Muscle layer of duodenum (tissue), 2 donors: Measurements from ENCODE around the gene CREB5.

Experiments
- H3K27ac ChIP-seq: one replicate; pipeline ENCODE4 v1.7.0; 2013; ENCODE audit warnings: mild to moderate bottlenecking, low read length
- H3K27me3 ChIP-seq: one replicate; pipeline ENCODE4 v1.7.0; 2013; ENCODE audit warnings: low read depth, mild to moderate bottlenecking, control low read depth, low read length
- H3K36me3 ChIP-seq, 2 donors: one replicate each; pipeline ENCODE4 v1.7.0; 2013; ENCODE audit warnings: low read length in 2 of 2, control low read depth in 1 of 2, mild to moderate bottlenecking in 1 of 2; ENCODE audit not compliant: insufficient read depth in 2 of 2, control insufficient read depth in 1 of 2
- H3K4me1 ChIP-seq, 2 donors: one replicate each; pipeline ENCODE4 v1.7.0; 2013; ENCODE audit warnings: low read length in 2 of 2, mild to moderate bottlenecking in 2 of 2, control low read depth in 1 of 2, moderate library complexity in 1 of 2; ENCODE audit not compliant: insufficient read depth in 2 of 2, control insufficient read depth in 1 of 2
- H3K4me3 ChIP-seq, 2 donors: one replicate each; pipeline ENCODE4 v1.7.0; 2013; ENCODE audit warnings: low read length in 2 of 2, low read depth in 1 of 2, mild to moderate bottlenecking in 1 of 2
- H3K9me3 ChIP-seq, 2 donors: one replicate each; pipeline ENCODE4 v1.7.0; 2013; ENCODE audit warnings: low read length in 2 of 2, control low read depth in 1 of 2, mild to moderate bottlenecking in 1 of 2; ENCODE audit not compliant: control insufficient read depth in 1 of 2
- donor health status: healthy.

Gene CREB5

GRCh38 chr7:28656529-28656928 lies 244.2 kb downstream of the CREB5 start:
- no peak overlapping the region for H3K27ac ChIP-seq
- no peaks in the 10 kb centered on the region for H3K27me3 ChIP-seq
- H3K4me1 ChIP-seq = no peaks in the 10 kb centered on the region
- H3K9me3 ChIP-seq = peaks cover 0 to 3% of the 10 kb centered on the region in 2 donors
- H3K4me3 ChIP-seq = no peak overlapping the region
- H3K36me3 ChIP-seq = no peaks in the 10 kb centered on the region

- H3K27me3 ChIP-seq = no peaks in the 10 kb centered on the region
- no peak overlapping the region for H3K27ac ChIP-seq
- H3K4me1 ChIP-seq = no peaks in the 10 kb centered on the region
- peaks cover 0 to 3% of the 10 kb centered on the region in 2 donors for H3K9me3 ChIP-seq
- no peaks in the 10 kb centered on the region for H3K36me3 ChIP-seq
- no peak overlapping the region for H3K4me3 ChIP-seq
Observed at GRCh38 chr7:28658381-28658780, 246.1 kb downstream of the CREB5 start.

GRCh38 chr7:28660132-28660531 lies 247.8 kb downstream of the CREB5 start:
- Histone ChIP-seq H3K4me1 (no peaks in the 10 kb centered on the region), H3K36me3 (no peaks in the 10 kb centered on the region), H3K27me3 (no peaks in the 10 kb centered on the region), H3K4me3 (no peak overlapping the region), H3K27ac (no peak overlapping the region), H3K9me3 (peaks cover 0 to 3% of the 10 kb centered on the region in 2 donors)

GRCh38 chr7:28661826-28662595 lies 249.7 kb downstream of the CREB5 start:
- H3K27ac ChIP-seq = no peak overlapping the region
- no peaks in the 10 kb centered on the region for H3K4me1 ChIP-seq

DNA sequence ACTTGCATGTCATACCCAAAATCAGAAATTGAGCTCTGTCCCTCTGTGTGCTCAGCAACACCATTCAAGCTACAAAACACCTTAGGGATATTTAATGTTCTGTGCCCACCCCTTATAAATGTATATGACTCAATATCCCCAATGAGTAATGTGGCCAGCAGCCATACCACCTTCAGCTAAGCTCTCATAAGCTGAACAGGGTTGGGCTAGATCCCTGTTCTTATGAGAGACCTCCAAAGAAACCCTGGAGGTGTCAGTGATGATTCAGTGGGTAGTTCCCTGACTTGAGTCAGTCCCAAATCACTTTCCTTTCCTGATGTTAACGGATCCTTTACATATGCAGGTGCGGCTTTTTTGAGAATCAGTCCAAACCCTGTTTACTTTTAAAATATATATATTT lies 253.8 kb downstream of the CREB5 start:
- Histone ChIP-seq H3K36me3 (no peaks in the 10 kb centered on the region), H3K27me3 (no peaks in the 10 kb centered on the region), H3K9me3 (no peaks in the 10 kb centered on the region), H3K4me3 (no peak overlapping the region), H3K27ac (no peak overlapping the region), H3K4me1 (no peaks in the 10 kb centered on the region)

More at GRCh38 chr7:28661826-28662595, 249.7 kb downstream of the CREB5 start:
- H3K36me3 ChIP-seq = no peaks in the 10 kb centered on the region
- H3K4me3 ChIP-seq = no peak overlapping the region
- H3K27me3 ChIP-seq = no peaks in the 10 kb centered on the region
- peaks cover 0 to 3% of the 10 kb centered on the region in 2 donors for H3K9me3 ChIP-seq

- H3K4me3 ChIP-seq = no peak overlapping the region
- no peaks in the 10 kb centered on the region for H3K36me3 ChIP-seq
- no peaks in the 10 kb centered on the region for H3K27me3 ChIP-seq
- no peaks in the 10 kb centered on the region for H3K4me1 ChIP-seq
- no peaks in the 10 kb centered on the region for H3K9me3 ChIP-seq
- no peak overlapping the region for H3K27ac ChIP-seq
Observed at GRCh38 chr7:28668085-28668484, 255.8 kb downstream of the CREB5 start.

DNA sequence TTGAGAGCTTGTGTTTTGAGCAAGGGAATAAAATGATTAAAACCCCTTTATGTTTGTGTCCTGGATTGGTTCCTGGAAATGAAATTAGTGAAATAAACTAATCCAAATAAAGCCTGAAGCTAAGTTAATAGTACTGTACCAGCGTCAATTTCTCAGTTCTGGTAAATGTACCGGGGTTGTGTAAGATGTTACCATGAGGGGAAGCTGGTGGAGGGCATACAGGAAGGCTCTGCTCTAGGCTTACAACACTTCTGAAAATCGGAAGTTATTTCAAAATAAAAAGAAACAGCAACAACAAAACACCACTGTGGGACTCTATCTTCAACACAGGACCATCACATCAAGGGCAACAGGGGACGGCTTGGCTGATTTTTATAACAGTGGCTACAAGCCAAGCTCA lies 257.0 kb downstream of the CREB5 start:
- H3K27me3 ChIP-seq = no peaks in the 10 kb centered on the region
- H3K36me3 ChIP-seq = no peaks in the 10 kb centered on the region
- H3K27ac ChIP-seq = no peak overlapping the region
- no peaks in the 10 kb centered on the region for H3K9me3 ChIP-seq
- H3K4me3 ChIP-seq = peak overlapping the region in 1 of 2 donors; percentile 19
- H3K4me1 ChIP-seq = no peaks in the 10 kb centered on the region

GRCh38 chr7:28671526-28671925 lies 259.2 kb downstream of the CREB5 start:
- Histone ChIP-seq H3K9me3 (no peaks in the 10 kb centered on the region), H3K36me3 (no peaks in the 10 kb centered on the region), H3K27ac (no peak overlapping the region), H3K4me1 (no peaks in the 10 kb centered on the region), H3K4me3 (no peak overlapping the region), H3K27me3 (no peaks in the 10 kb centered on the region)

DNA sequence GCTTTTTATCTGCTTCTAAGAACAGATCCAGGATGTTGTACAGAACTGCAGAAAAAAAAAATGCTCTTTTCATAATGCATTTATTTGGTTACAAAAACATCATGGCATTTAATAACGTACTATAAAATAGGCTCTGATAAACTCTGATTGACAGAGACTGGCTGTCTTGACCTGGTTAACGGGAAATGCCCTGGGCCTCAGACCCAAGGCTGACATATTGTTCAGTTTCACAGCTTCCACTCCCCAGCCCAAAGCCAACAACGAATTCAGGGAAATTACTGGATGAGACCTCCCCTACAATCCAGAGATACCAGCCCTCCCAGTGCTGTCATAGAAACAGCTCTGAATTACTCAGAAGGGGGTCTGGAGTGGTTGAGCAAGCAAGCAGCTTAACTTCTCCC lies 260.1 kb downstream of the CREB5 start:
- Histone ChIP-seq H3K36me3 (no peaks in the 10 kb centered on the region), H3K27ac (no peak overlapping the region), H3K4me1 (no peaks in the 10 kb centered on the region), H3K9me3 (no peaks in the 10 kb centered on the region), H3K4me3 (no peak overlapping the region), H3K27me3 (no peaks in the 10 kb centered on the region)

DNA sequence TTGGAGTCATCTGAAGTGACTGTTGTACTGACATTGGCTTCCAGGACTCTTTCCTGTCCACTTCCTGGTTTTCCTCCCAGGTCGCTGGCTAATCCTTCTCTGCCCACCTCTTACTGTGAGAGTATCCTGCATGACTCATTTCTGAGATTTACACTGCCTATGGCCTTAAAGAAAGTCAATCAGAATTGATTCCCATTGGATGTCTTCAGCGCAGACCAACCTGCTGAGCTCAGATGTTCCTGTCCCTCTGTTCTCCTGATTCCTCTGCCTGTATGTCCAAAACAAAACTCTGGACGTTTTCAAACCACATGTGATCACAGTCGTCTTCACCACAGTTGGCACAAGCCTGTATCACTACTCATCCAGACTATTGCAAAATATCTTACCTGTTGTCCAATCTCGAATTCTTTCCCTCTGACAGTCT lies 262.1 kb downstream of the CREB5 start:
- H3K4me3 ChIP-seq = no peak overlapping the region
- no peaks in the 10 kb centered on the region for H3K36me3 ChIP-seq
- H3K27me3 ChIP-seq = no peaks in the 10 kb centered on the region
- H3K9me3 ChIP-seq = no peaks in the 10 kb centered on the region
- H3K4me1 ChIP-seq = no peaks in the 10 kb centered on the region
- no peak overlapping the region for H3K27ac ChIP-seq

- Histone ChIP-seq H3K27ac (no peak overlapping the region), H3K36me3 (no peaks in the 10 kb centered on the region), H3K4me3 (no peak overlapping the region), H3K27me3 (no peaks in the 10 kb centered on the region), H3K4me1 (no peaks in the 10 kb centered on the region), H3K9me3 (no peaks in the 10 kb centered on the region)
Observed at GRCh38 chr7:28675429-28675828, 263.1 kb downstream of the CREB5 start.

DNA sequence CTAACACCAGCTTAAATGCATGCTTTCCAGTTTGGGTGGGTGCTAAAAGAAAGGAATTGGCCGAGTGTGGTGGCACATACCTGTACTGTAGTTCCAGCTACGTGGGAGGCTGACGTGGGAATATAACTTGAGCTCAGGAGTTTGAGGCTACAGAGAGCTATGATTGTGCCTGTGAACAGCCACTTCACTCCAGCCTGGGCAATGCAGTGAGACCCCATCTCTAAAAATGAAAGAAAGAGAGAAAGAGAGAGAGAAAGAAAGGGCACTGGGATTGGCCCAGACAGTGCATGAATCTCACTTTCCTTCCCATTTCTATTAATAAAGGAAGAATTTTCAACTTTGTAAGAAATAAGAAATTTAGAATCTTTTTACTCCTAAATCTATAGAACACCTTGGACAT lies 265.4 kb downstream of the CREB5 start:
- H3K4me3 ChIP-seq = no peak overlapping the region
- no peaks in the 10 kb centered on the region for H3K27me3 ChIP-seq
- no peaks in the 10 kb centered on the region for H3K9me3 ChIP-seq
- no peak overlapping the region for H3K27ac ChIP-seq
- no peaks in the 10 kb centered on the region for H3K36me3 ChIP-seq
- H3K4me1 ChIP-seq = no peaks in the 10 kb centered on the region
